Endothelial cell (in vitro differentiated cells): ENCODE measurements around the gene FGG. TPM values are rescaled to one million over a fixed set of nuclear protein-coding genes. Genes with fewer than 3 reads are reported as not detected.

Experiments
- DNase-seq: peaks from one replicate; pipeline ENCODE4 v3.0.0; 2021; ENCODE audit warnings: low spot score
- H3K27ac Mint-ChIP-seq: one replicate; pipeline ENCODE4 v1.8.0; 2021; ENCODE audit warnings: mixed read lengths, inconsistent platforms; ENCODE audit not compliant: unreplicated experiment
- H3K27me3 Mint-ChIP-seq: one replicate; pipeline ENCODE4 v1.8.0; 2021; ENCODE audit warnings: mild to moderate bottlenecking, moderate library complexity, mixed read lengths, inconsistent platforms; ENCODE audit not compliant: unreplicated experiment
- H3K36me3 Mint-ChIP-seq: one replicate; pipeline ENCODE4 v1.8.0; 2021; ENCODE audit warnings: mild to moderate bottlenecking, low read depth, mixed read lengths, inconsistent platforms; ENCODE audit not compliant: unreplicated experiment
- H3K4me1 Mint-ChIP-seq: one replicate; pipeline ENCODE4 v1.8.0; 2021; ENCODE audit warnings: mild to moderate bottlenecking, mixed read lengths, inconsistent platforms; ENCODE audit not compliant: unreplicated experiment
- H3K4me3 Mint-ChIP-seq: one replicate; pipeline ENCODE4 v1.8.0; 2021; ENCODE audit warnings: mild to moderate bottlenecking, mixed read lengths, inconsistent platforms; ENCODE audit not compliant: unreplicated experiment
- H3K9me3 Mint-ChIP-seq: one replicate; pipeline ENCODE4 v1.8.0; 2021; ENCODE audit warnings: mixed read lengths, inconsistent platforms; ENCODE audit not compliant: unreplicated experiment
- CTCF ChIP-seq: fragments of 200-600 bp; sonication (generic); IDR thresholded peaks from one replicate; pipeline ENCODE4 v1.5.0; 2021; ENCODE audit warnings: antibody characterized with exemption; ENCODE audit not compliant: unreplicated experiment
- total RNA-seq: library from RNA; stranded (reverse); fragmentation: NEBNext Ultra II Directional; extraction: Animal tissue kit (Norgen Biotek cat#: 25700); gene quantifications from one replicate; pipeline ENCODE4 v1.2.1, GENCODE V29; 2021; ENCODE audit not compliant: unreplicated experiment

The FGG gene
- total RNA-seq, 1 donor from 2014 or later: not detected

GRCh38 chr4:154615211-154615610 is 2.8 kb upstream of the FGG start:
- Mint-ChIP-seq H3K4me3 (no peak overlapping the region), H3K27me3 (no peaks in the 10 kb centered on the region), H3K36me3 (no peaks in the 10 kb centered on the region), H3K9me3 (no peaks in the 10 kb centered on the region), H3K27ac (no peak overlapping the region), H3K4me1 (no peaks in the 10 kb centered on the region)
- no peak for DNase-seq
- no peak for TF ChIP-seq CTCF

- H3K4me3 Mint-ChIP-seq: no peak overlapping the region
- H3K27ac Mint-ChIP-seq: no peak overlapping the region
- TF ChIP-seq CTCF: no peak
- no peaks in the 10 kb centered on the region for H3K4me1 Mint-ChIP-seq
- no peaks in the 10 kb centered on the region for H3K27me3 Mint-ChIP-seq
- H3K36me3 Mint-ChIP-seq: no peaks in the 10 kb centered on the region
- no peak for DNase-seq
- H3K9me3 Mint-ChIP-seq: no peaks in the 10 kb centered on the region
Observed at GRCh38 chr4:154614306-154614705, 1.9 kb upstream of the FGG start.

GRCh38 chr4:154611833-154612232 is 623 bp downstream of the FGG start:
- Mint-ChIP-seq H3K9me3 (no peaks in the 10 kb centered on the region), H3K27ac (no peak overlapping the region), H3K4me3 (no peak overlapping the region), H3K36me3 (no peaks in the 10 kb centered on the region), H3K4me1 (no peaks in the 10 kb centered on the region), H3K27me3 (no peaks in the 10 kb centered on the region)
- DNase-seq: no peak
- TF ChIP-seq CTCF: no peak

- H3K27ac Mint-ChIP-seq: no peak overlapping the region
- no peaks in the 10 kb centered on the region for H3K27me3 Mint-ChIP-seq
- no peaks in the 10 kb centered on the region for H3K4me1 Mint-ChIP-seq
- no peak for DNase-seq
- H3K4me3 Mint-ChIP-seq: no peak overlapping the region
- no peak for TF ChIP-seq CTCF
- H3K9me3 Mint-ChIP-seq: no peaks in the 10 kb centered on the region
- no peaks in the 10 kb centered on the region for H3K36me3 Mint-ChIP-seq
Observed at GRCh38 chr4:154610582-154610981, 1.9 kb downstream of the FGG start.

GRCh38 chr4:154609532-154609931 is 2.9 kb downstream of the FGG start:
- no peak for TF ChIP-seq CTCF
- H3K36me3 Mint-ChIP-seq: no peaks in the 10 kb centered on the region
- no peak for DNase-seq
- H3K4me3 Mint-ChIP-seq: no peak overlapping the region
- no peaks in the 10 kb centered on the region for H3K27me3 Mint-ChIP-seq
- H3K9me3 Mint-ChIP-seq: no peaks in the 10 kb centered on the region
- H3K4me1 Mint-ChIP-seq: no peaks in the 10 kb centered on the region
- no peak overlapping the region for H3K27ac Mint-ChIP-seq
